Astrocyte of the spinal cord (primary cell): ENCODE measurements around the gene KDM1B.
"Not testable (repeated sequence)": the region's sequence is repeated elsewhere in the genome, so short reads cannot be mapped to it uniquely, and the experiment has no call there.

Experiments
- DNase-seq: peaks from one replicate; pipeline ENCODE4 v3.0.0; 2011; ENCODE audit warnings: low read depth, low spot score
- H3K4me3 ChIP-seq: 2 replicates; pipeline ENCODE4 v1.5.1; 2011; ENCODE audit warnings: low read depth, mild to moderate bottlenecking, low read length, moderate library complexity
- CTCF ChIP-seq: IDR thresholded peaks from 2 replicates; pipeline ENCODE4 v1.5.1; 2012; ENCODE audit warnings: low read depth, mild to moderate bottlenecking, low read length, inconsistent platforms
- in situ Hi-C: cut with HindIII; loops from 2 replicates; pipeline ENCODE4 v1.10.0; 2017; ENCODE audit warnings: low sequenced_read_pairs

Gene KDM1B

GRCh38 chr6:18203786-18204185 lies 48.6 kb downstream of the KDM1B start:
- TF ChIP-seq CTCF = no peak
- peak; percentile 30 for DNase-seq
- in situ Hi-C loops = no loop called here
- H3K4me3 ChIP-seq = no peak overlapping the region

- no peak for DNase-seq
- in situ Hi-C loops = no loop called here
- no peak for TF ChIP-seq CTCF
- H3K4me3 ChIP-seq = no peak overlapping the region
Observed at GRCh38 chr6:18204691-18205090, 49.5 kb downstream of the KDM1B start.

- in situ Hi-C loops = no loop called here
- no peak for DNase-seq
- H3K4me3 ChIP-seq = no peak overlapping the region
- no peak for TF ChIP-seq CTCF
Observed at GRCh38 chr6:18206591-18206990, 51.4 kb downstream of the KDM1B start.

- no peak for TF ChIP-seq CTCF
- H3K4me3 ChIP-seq = no peak overlapping the region
- in situ Hi-C loops = no loop called here
- DNase-seq = no peak
Observed at GRCh38 chr6:18207438-18207837, 52.2 kb downstream of the KDM1B start.

- TF ChIP-seq CTCF = no peak
Observed at GRCh38 chr6:18207949-18208348, 52.7 kb downstream of the KDM1B start.

GRCh38 chr6:18208778-18209177 lies 53.6 kb downstream of the KDM1B start:
- DNase-seq, in situ Hi-C loops: not testable (repeated sequence)

More at GRCh38 chr6:18207949-18208348, 52.7 kb downstream of the KDM1B start:
- no peak for DNase-seq
- H3K4me3 ChIP-seq = no peak overlapping the region
- in situ Hi-C loops = no loop called here

GRCh38 chr6:18209539-18210197 lies 54.4 kb downstream of the KDM1B start:
- H3K4me3 ChIP-seq = no peak overlapping the region
- in situ Hi-C loops = no loop called here
- no peak for DNase-seq
- no peak for TF ChIP-seq CTCF

More at GRCh38 chr6:18208778-18209177, 53.6 kb downstream of the KDM1B start:
- H3K4me3 ChIP-seq = not testable (repeated sequence)
